ENCODE results near the gene ZNF140.

ZNF140 gene

GRCh38 chr12:133156125-133156690 is 75.5 kb downstream of the ZNF140 start:
- TF ChIP-seq CTCF (IDR thresholded peaks at IDR 0.05; ENCODE audit: control insufficient read depth, insufficient read depth, low read depth, low read length, missing control alignments), result no peak
- no peak for DNase-seq (ENCODE audit: low read depth)
- H3K4me3 ChIP-seq (ENCODE audit: control insufficient read depth, low read depth, low read length), result no peak overlapping the region

Data from AG09309 (cell line).